GM18511 (cell line): Measurements from ENCODE around the gene RILPL2.
"Not testable (repeated sequence)": the region's sequence is repeated elsewhere in the genome, so short reads cannot be mapped to it uniquely, and the experiment has no call there.

Source experiments
- ATAC-seq: cut with Tn5 transposase; IDR thresholded peaks from one replicate; pipeline ENCODE4 v1.9.1; 2021; ENCODE audit warnings: mild to moderate bottlenecking, moderate library complexity; ENCODE audit not compliant: unreplicated experiment

RILPL2 gene, protein sequence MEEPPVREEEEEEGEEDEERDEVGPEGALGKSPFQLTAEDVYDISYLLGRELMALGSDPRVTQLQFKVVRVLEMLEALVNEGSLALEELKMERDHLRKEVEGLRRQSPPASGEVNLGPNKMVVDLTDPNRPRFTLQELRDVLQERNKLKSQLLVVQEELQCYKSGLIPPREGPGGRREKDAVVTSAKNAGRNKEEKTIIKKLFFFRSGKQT

DNA sequence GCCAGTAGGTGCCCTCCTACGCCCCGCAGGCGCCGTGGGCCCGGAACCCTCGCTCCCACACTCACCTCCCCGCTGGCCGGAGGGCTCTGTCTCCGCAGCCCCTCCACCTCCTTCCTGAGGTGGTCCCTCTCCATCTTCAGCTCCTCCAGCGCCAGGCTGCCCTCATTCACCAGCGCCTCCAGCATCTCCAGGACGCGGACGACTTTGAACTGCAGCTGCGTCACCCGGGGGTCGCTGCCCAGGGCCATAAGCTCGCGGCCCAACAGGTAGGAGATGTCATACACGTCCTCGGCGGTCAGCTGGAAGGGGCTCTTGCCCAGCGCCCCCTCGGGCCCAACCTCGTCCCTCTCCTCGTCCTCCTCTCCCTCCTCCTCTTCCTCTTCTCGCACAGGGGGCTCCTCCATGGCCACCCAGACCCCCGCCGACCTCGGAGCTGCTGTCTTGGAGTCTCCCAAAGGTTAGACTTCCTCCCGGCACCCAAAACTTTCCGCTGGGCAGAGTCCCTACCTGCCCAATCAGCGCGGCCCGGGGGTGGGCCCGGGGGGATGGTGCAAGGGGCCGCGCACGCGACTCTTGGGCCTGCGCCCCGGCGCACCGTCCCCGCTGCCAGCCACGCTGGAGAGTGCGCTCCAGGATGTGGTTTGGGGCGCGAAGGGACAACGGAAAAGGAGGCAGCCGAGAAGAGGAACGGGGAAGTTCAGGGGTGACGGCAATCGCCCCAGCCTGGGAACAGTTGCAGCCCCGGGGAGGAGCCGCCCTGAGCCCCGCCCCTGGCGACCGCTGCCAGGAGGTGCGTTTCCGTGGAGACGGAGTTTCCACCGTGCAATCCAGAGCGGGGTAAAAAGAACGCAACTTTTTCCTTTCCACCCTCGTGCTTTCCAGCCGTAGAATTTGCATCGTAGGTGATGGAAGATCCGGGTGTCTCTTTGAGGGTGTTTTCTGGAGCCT lies at the start of gene RILPL2:
TSS of gene RILPL2 (minus strand) at position 668 of the 948 bp plus-strand sequence. CDS start at position 404, 264 bp downstream.
- ATAC-seq = peak; percentile 74

DNA sequence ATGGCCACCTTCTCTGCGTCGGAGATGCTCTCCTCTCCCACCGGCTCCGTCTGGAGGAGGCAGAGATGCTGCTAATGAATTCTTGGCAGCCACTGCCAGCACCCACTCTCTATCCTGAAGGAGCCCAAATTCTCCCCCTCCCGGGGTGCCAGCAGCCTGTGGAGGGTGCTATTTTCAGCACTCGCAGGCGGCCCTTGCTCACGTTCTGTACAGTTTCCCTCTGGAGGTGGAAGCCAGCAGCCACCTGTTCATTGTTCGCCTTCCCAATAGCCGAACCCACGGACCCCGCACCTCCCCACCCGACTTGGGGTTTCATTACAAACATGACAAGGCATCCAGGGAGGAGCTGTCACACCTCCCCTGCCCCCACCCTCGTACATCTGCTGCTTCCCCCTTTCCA lies 49.3 kb upstream of the RILPL2 start:
- no peak for ATAC-seq

DNA sequence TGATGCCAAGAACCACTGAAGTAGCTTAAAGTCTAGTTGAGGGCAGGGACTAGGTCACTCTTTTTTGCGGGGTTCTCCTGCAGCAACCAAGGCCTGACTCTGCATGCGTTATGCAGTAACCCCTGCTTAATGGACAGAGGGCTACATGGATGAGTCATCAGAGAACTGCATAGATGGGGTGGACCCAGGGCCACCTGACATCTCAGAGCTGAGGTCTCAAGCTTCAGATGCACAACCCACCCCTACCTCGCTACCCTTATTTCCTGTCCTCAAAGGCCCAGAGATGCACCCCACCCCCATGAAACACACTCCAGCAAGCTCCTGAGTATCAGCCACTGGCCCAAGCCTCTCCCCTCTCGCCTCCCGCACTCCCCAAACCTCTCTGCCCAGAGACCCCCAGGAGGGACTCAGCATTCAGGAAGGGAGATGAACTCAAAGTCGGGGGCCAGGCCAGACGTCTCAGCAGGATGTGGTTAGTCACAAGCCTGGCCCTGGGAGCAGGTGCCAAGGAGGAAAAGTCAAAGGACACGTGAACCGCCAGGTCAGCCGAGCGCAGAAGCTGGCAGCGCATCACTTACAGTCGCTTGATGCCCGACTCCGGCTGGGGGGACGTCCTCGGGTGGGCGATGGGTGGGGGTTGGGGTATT lies 47.2 kb upstream of the RILPL2 start:
- ATAC-seq = no peak

DNA sequence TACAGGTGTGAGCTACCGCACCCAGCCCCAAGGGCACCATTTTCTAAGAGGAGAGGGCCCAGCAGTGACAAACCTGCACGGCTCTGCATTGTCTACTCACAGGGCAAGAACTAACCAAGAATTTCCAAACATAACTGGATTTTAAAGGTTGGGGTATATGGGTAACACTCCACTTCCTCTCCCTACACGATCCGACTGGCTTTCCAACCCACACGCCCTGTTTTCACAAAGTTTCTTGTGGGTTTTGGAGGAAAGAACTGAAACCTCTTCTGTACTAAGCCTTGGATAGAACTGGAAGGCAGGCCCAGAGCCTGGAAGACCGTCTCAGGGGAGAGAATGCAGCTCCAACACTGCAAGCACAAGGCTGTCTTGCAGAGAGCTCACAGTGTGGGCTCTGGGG lies 46.4 kb upstream of the RILPL2 start:
- ATAC-seq = no peak

DNA sequence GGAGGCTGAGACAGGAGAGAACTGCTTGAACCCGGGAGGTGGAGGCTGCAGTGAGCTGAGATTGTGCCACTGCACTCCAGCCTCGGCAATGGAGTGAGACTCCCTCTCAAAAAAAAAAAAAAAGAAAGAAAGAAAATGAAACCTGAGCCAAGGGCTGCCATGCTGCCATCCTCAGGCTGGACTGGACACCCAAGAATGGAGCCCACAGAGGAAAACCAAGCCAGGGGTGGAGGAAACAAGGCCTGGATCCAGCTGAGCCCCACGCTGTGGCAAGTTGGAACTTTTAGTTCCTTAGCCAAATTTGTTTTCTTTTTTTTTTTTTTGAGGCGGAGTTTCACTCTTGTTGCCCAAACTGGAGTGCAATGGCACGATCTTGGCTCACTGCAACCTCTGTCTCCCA lies 44.8 kb upstream of the RILPL2 start:
- not testable (repeated sequence) for ATAC-seq

DNA sequence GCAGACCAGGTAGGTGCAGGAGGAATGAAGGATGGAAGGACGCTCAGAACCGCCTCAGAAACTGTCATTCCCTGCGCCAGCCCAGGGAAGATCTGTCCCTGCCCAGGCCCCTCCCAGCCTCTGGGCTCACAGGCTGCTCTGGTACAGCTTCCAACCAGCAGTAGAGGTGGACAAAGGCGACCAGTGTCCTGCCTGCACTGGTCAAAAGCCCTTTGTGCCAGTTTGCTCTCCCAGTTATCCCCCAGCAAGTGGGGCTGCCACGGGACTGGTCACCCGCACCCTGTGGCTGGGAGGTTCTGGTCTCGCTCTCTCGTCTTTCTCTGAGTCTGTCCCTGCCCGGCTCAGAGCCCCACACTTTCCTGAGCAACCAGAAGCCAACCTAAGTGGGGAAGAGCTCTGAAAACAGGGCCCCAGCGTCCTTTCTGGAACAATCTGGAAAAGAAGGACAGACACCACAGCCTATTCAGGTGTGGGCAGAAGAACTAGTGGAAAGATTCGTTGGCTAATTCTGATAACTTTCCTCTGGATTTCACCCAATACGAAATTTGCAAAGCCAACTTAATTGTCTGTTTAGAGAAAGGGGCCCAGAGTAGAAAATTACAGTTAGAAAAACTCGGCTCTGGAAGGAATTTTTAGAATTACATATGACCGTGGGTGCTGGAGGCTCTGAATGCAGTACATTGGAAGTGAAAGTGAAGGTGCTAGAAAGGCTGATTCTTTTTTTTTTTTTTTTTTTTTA lies 43.1 kb upstream of the RILPL2 start:
- ATAC-seq = no peak

DNA sequence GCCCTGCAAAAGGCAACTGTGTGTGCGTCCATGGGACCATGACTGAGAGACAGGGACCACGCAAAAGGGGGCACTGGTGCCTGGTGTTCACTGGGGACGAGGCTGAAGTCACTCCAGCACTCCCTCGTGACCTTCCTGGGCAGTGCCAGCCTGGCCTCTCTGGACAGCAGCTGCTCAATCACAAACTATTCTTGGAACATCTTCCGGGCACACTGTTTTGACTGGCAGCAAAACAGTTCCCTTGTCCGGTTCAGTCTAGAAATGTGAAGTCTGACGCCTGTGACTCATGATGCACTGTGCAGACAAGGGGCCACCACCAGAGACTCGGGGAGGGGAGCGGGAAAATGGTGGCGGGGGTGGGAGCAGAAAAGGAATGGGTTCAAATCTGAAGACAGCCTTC lies 42.3 kb upstream of the RILPL2 start:
- no peak for ATAC-seq

DNA sequence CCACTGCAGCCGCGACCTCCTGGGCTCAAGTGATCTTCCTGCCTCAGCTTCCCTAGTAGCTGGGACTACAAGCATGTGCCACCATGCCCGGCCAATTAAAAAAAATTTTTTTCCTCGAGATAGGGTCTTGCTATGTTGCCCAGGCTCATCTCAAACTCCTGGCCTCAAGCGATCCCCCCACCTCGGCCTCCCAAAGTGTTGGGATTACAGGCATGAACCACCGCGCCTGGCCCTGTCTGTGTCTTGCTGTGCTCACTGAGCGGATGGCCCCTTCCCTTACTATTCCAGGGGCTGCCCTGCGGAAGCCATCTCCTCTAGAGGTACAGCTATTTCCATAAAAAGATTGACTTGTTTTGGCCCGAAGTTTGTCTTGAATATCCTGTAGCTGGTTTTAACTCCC lies 41.6 kb upstream of the RILPL2 start:
- no peak for ATAC-seq

DNA sequence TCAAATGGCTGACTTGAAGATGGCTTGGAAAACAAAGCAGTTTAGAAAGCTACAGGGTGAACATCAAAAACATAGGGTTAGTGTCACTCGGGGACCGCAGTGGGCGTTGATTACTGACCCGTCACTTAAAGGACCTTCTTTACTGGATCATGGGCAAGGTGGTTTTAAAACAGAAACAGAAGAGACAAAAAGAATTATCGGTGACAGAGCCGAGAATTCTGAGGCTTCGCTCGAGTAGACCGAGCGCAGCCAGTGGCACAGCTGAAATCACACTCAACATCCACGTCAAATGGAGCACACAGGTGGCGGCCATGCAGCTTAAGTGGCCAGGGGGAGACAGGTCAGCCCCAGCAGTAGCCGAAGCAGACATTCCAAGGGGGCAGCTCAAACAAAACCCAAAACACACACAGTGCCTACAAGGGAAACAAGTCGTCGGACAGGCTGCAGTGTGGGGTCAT lies 38.8 kb upstream of the RILPL2 start:
- no peak for ATAC-seq

DNA sequence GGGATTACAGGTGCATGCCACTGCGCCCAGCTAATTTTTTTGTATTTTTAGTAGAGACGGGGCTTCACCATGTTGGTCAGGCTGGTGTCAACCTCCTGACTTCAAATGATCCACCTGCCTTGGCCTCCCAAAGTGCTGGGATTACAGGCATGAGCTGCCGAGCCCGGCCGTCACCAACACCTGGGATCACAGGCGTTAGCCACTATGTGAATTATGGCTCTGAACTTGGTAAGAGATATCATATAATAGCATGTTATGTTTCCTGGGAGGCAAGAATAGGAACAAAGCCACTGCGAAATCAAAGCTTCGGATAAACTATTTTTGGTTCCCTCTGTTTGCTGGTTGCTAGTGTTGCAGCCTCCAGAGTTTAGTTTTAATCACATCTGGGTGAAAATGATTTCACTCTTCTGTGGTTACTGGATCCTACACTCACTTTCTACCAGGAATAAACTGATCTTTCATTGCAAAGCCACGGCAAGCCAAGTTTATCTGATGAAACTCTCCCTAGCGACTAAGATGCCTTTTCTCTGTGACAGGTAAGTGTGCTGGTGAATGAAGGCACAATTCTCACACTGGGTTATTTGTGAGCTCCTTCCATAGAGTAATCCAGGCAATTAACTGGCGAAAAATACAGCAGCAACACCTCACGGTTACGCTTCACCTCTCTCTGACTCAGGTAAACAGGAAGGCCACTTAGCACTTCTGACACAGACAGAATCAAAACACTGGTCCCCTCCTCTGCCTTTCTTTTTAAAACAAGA lies 38.2 kb upstream of the RILPL2 start:
- ATAC-seq = no peak

DNA sequence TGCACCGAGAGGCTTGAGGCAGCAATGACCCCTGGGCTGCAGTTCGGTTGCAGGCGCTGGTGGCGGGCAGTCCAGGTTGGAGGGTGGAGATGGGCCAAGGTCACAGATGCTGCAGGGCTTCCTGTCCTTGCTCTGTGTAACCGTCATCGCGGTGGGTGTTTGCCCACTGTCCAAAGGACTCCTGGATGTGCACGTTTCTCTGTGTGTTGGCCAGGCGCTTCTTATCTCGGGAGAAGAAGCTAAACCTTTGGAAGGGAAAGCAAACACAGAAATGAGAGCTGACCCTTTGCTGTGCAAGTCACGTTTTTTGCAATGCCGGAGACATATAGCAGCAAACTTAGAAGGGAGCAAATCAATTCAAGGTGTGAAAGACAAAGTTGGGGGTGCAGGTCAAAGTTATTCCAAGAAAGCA lies 36.0 kb upstream of the RILPL2 start:
- no peak for ATAC-seq

DNA sequence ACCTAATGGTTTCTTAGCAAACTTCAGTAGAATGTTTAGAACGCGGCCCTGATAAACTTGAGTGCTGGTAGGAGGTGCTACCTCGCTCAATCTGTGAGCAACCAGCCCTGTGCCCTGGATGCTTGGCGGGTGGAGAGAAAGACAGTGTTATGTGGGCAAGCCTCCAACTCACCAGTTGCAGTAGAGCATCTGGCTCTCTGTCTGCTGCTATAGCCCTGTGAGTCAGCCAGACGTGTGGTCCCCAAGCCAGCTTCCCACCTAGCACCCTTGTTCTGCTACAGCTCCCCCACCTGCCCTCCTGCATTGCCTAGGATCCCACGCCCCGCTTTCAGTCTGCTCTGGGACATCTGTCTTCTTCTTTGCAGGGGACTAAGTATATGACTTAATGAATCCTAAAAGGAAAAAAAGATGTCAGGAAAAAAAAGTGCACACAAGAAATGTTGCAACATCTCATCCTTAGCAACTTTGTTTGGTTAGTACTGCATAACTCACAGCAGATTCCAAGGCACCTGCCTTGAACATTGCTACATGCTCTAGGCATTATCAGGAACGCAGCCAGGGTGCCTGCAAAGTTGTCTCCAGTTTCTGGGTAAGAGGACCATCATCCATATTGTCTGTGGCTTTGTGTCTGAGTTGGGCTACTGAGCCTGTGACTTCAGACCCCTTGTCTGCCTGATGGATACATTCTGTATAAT lies 35.0 kb upstream of the RILPL2 start:
- ATAC-seq = no peak

DNA sequence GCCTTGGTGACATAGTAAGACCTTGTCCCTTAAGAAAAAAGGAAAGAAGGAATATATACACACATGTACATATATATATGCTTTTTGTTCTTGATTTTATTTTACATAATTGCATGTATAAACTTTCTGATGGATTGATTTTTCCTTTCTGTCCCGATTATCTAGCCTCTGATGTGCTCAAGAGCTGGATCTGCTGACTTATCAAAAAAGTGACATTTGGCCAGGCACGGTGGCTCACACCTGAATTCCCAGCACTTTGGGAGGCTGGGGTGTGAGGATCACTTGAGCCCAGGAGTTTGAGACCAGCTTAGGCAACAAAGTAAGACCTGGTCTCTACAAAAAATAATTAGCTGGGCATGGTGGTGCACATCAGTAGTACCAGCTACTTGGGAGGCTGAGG lies 33.5 kb upstream of the RILPL2 start:
- ATAC-seq = no peak

DNA sequence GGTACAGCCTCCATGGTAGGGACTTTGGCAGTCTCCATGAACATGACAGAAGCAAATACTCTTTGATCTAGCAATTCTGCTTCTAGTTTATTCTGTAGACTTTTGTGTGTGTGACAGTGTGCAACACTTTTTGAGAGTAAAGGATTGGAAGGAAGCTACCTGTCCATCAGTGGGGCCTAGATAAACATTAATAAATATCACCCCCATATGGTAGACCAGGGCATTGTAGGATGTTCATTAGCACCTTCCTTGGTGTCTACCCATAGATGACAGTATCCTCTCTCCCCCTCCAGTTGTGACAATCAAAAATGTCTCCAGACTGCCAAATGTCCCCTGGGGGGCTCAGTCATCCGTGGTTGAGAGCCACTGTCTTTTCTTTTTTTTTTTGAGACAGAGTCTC lies 32.3 kb upstream of the RILPL2 start:
- peak; percentile 69 for ATAC-seq

DNA sequence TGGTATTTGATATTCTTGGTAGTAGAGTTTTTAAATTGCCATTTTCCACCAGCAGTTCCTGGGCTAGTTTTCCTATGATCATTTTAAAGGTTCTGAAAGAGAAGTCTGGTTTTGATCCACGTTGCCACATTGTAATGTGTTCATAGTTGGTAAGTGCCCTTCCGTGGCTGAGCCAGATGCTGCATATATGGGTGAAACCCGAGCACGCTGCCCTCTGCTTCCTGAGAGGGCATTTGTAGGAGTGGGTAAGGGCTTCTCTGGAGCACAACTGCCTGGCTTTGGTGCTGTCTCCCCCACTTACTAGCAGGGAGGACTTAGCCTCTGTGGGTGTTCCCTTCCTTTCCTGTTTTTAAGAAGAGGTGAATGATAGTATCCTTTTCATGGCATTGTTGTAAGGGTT lies 28.6 kb upstream of the RILPL2 start:
- no peak for ATAC-seq

DNA sequence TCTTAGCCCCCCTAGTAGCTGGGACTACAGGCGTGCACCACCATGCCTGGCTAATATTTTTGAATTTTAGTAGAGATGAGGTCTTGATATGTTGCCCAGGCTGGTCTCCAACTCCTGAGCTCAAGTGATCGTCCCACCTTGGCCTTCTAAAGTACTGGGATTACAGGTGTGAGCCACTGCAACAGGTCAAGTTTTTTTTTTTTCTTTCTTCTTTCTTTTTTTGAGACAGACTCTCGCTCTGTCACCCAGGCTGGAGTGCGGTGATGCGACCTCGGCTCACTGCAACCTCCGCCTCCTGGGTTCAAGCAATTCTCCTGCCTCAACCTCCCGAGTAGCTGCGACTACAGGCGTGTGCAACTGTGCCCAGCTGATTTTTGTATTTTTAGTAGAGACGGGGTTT lies 26.7 kb upstream of the RILPL2 start:
- ATAC-seq = not testable (repeated sequence)

DNA sequence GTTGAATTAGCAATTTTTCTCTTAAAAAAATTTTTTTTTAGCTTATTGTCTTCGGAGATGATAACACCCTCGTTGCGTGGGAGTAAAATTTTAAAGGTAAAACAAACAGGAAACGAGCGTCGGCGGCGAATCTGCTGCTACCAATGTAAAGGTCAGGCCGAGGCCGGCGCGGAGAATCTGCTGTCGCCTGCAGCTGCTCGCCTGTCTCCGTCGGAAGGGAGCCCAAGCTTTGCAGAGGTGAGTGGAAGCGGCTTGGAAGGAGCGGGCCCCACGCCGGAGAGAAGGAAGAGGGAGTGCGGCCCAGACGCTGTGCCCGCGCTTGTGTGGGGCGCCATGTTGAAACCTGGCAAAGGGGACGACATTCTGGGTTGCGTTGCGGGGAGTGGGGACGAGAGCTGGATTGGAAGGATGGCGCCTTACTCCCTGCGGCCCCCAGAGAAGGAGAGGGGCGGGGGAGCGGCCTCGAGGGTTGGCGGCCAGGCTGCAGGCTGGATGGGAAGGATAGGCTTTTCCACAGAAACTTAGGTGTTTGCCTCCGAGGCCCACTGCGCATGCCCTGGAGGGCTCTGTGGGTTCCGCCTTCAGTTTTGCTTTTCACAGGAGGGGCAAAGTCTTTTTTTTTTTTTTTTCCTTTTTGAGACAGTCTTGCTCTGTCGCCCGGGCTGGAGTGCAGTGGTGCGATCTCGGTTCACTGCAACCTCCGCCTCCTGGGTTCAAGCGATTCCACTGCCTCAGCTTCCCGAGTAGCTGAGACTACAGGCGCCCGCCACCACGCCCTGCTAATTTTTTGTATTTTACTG lies 21.7 kb upstream of the RILPL2 start, which contains the start of gene SNRNP35:
TSS of gene SNRNP35 (plus strand) at position 160 of the 800 bp plus-strand sequence. CDS start 7,402 bp downstream, outside the sequence.
- ATAC-seq = peak; percentile 73

DNA sequence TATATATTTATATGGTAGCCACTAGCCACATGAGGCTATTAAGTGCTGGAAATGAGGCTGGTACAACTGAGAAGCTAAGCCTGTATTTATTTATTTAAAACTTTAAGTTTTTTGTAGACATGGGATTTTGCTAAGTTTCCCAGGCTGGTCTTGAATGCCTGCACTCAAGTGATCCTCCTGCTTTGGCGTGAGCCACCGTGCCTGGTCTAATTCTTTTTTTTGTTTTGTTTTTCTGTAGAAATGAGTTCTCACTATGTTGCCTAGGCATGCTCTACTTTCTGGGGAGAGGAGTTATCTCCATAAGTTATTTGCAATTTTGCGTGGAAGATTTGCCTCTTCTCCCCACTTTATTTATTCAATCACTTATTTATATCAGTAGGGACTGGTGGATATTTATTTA lies 16.7 kb upstream of the RILPL2 start:
- no peak for ATAC-seq

DNA sequence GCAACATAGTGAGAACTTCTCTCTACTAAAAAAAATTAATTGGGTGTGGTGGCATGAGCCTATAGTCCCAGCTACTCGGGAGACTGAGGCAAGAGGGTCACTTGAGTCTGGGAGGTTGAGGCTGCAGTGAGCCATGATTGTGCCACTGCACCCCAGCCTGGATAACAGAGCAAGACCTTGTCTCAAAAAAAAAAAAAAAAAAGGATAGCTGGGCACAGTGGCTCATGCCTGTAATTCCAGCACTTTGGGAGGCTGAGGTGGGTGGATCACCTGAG lies 15.7 kb upstream of the RILPL2 start:
- not testable (repeated sequence) for ATAC-seq
